ENCODE data around the gene FBXO36.

Gene FBXO36

GRCh38 chr2:230008708-230009066 is 86.4 kb downstream of the FBXO36 start:
- H3K9ac ChIP-seq (ENCODE audit: low read length): no peak overlapping the region
- H3K27ac ChIP-seq (ENCODE audit: low read depth, low read length): no peak overlapping the region
- no peaks in the 10 kb centered on the region for H3K4me1 ChIP-seq (ENCODE audit: control insufficient read depth, insufficient read depth, low read length)
- no peaks in the 10 kb centered on the region for H3K9me3 ChIP-seq (ENCODE audit: control insufficient read depth, insufficient read depth, low read depth, low read length)
- no peaks in the 10 kb centered on the region for H3K27me3 ChIP-seq (ENCODE audit: control insufficient read depth, insufficient read depth, low read length)
- no peak overlapping the region for H3K4me3 ChIP-seq (ENCODE audit: low read depth, low read length)
- no peaks in the 10 kb centered on the region; the same call in 1 of the 2 replicates for H3K36me3 ChIP-seq (ENCODE audit: control insufficient read depth, insufficient read depth, low read length)

GRCh38 chr2:230010501-230010900 is 88.2 kb downstream of the FBXO36 start:
- H3K9ac ChIP-seq (ENCODE audit: low read length): no peak overlapping the region
- no peaks in the 10 kb centered on the region for H3K4me1 ChIP-seq (ENCODE audit: control insufficient read depth, insufficient read depth, low read length)
- no peaks in the 10 kb centered on the region; the same call in 1 of the 2 replicates for H3K36me3 ChIP-seq (ENCODE audit: control insufficient read depth, insufficient read depth, low read length)
- H3K4me3 ChIP-seq (ENCODE audit: low read depth, low read length): no peak overlapping the region
- H3K27me3 ChIP-seq (ENCODE audit: control insufficient read depth, insufficient read depth, low read length): no peaks in the 10 kb centered on the region
- H3K9me3 ChIP-seq (ENCODE audit: control insufficient read depth, insufficient read depth, low read depth, low read length): no peaks in the 10 kb centered on the region
- H3K27ac ChIP-seq (ENCODE audit: low read depth, low read length): no peak overlapping the region

- H3K36me3 ChIP-seq (ENCODE audit: control insufficient read depth, insufficient read depth, low read length): no peaks in the 10 kb centered on the region; the same call in 1 of the 2 replicates
- H3K4me3 ChIP-seq (ENCODE audit: low read depth, low read length): no peak overlapping the region
- no peak overlapping the region for H3K9ac ChIP-seq (ENCODE audit: low read length)
- H3K27ac ChIP-seq (ENCODE audit: low read depth, low read length): no peak overlapping the region
- H3K4me1 ChIP-seq (ENCODE audit: control insufficient read depth, insufficient read depth, low read length): no peaks in the 10 kb centered on the region
- peaks cover 4% of the 10 kb centered on the region; the same call in 1 of the 2 replicates for H3K9me3 ChIP-seq (ENCODE audit: control insufficient read depth, insufficient read depth, low read depth, low read length)
- no peaks in the 10 kb centered on the region for H3K27me3 ChIP-seq (ENCODE audit: control insufficient read depth, insufficient read depth, low read length)
Measured at GRCh38 chr2:230011617-230012016, 89.3 kb downstream of the FBXO36 start.

- H3K36me3 ChIP-seq (ENCODE audit: control insufficient read depth, insufficient read depth, low read length): no peaks in the 10 kb centered on the region; the same call in 1 of the 2 replicates
- H3K4me3 ChIP-seq (ENCODE audit: low read depth, low read length): no peak overlapping the region
- no peaks in the 10 kb centered on the region for H3K4me1 ChIP-seq (ENCODE audit: control insufficient read depth, insufficient read depth, low read length)
- H3K9me3 ChIP-seq (ENCODE audit: control insufficient read depth, insufficient read depth, low read depth, low read length): peaks cover 4% of the 10 kb centered on the region; the same call in 1 of the 2 replicates
- H3K9ac ChIP-seq (ENCODE audit: low read length): no peak overlapping the region
- no peak overlapping the region for H3K27ac ChIP-seq (ENCODE audit: low read depth, low read length)
- H3K27me3 ChIP-seq (ENCODE audit: control insufficient read depth, insufficient read depth, low read length): no peaks in the 10 kb centered on the region
Measured at GRCh38 chr2:230012267-230012884, 90.1 kb downstream of the FBXO36 start.

- Histone ChIP-seq H3K9ac (ENCODE audit: low read length) (no peak overlapping the region), H3K9me3 (ENCODE audit: control insufficient read depth, insufficient read depth, low read depth, low read length) (peaks cover 4% of the 10 kb centered on the region; the same call in 1 of the 2 replicates), H3K4me1 (ENCODE audit: control insufficient read depth, insufficient read depth, low read length) (no peaks in the 10 kb centered on the region), H3K36me3 (ENCODE audit: control insufficient read depth, insufficient read depth, low read length) (no peaks in the 10 kb centered on the region), H3K4me3 (ENCODE audit: low read depth, low read length) (no peak overlapping the region), H3K27ac (ENCODE audit: low read depth, low read length) (no peak overlapping the region), H3K27me3 (ENCODE audit: control insufficient read depth, insufficient read depth, low read length) (no peaks in the 10 kb centered on the region)
Measured at GRCh38 chr2:230016844-230017243, 94.5 kb downstream of the FBXO36 start.

- H3K4me3 ChIP-seq (ENCODE audit: low read depth, low read length): no peak overlapping the region
- H3K9me3 ChIP-seq (ENCODE audit: control insufficient read depth, insufficient read depth, low read depth, low read length): peaks cover 4% of the 10 kb centered on the region; the same call in 1 of the 2 replicates
- no peaks in the 10 kb centered on the region for H3K36me3 ChIP-seq (ENCODE audit: control insufficient read depth, insufficient read depth, low read length)
- H3K27ac ChIP-seq (ENCODE audit: low read depth, low read length): no peak overlapping the region
- no peaks in the 10 kb centered on the region for H3K27me3 ChIP-seq (ENCODE audit: control insufficient read depth, insufficient read depth, low read length)
- H3K9ac ChIP-seq (ENCODE audit: low read length): no peak overlapping the region
- H3K4me1 ChIP-seq (ENCODE audit: control insufficient read depth, insufficient read depth, low read length): no peaks in the 10 kb centered on the region
Measured at GRCh38 chr2:230018153-230018552, 95.8 kb downstream of the FBXO36 start.

- no peaks in the 10 kb centered on the region for H3K36me3 ChIP-seq (ENCODE audit: control insufficient read depth, insufficient read depth, low read length)
- no peak overlapping the region for H3K9ac ChIP-seq (ENCODE audit: low read length)
- peaks cover 4% of the 10 kb centered on the region; the same call in 1 of the 2 replicates for H3K9me3 ChIP-seq (ENCODE audit: control insufficient read depth, insufficient read depth, low read depth, low read length)
- H3K27ac ChIP-seq (ENCODE audit: low read depth, low read length): no peak overlapping the region
- H3K4me3 ChIP-seq (ENCODE audit: low read depth, low read length): no peak overlapping the region
- no peaks in the 10 kb centered on the region for H3K4me1 ChIP-seq (ENCODE audit: control insufficient read depth, insufficient read depth, low read length)
- H3K27me3 ChIP-seq (ENCODE audit: control insufficient read depth, insufficient read depth, low read length): no peaks in the 10 kb centered on the region
Measured at GRCh38 chr2:230019742-230020141, 97.4 kb downstream of the FBXO36 start.

GRCh38 chr2:230023313-230023712 is 101.0 kb downstream of the FBXO36 start:
- Histone ChIP-seq H3K4me3 (ENCODE audit: low read depth, low read length) (no peak overlapping the region), H3K27ac (ENCODE audit: low read depth, low read length) (no peak overlapping the region), H3K36me3 (ENCODE audit: control insufficient read depth, insufficient read depth, low read length) (no peaks in the 10 kb centered on the region), H3K9ac (ENCODE audit: low read length) (no peak overlapping the region), H3K9me3 (ENCODE audit: control insufficient read depth, insufficient read depth, low read depth, low read length) (no peaks in the 10 kb centered on the region), H3K4me1 (ENCODE audit: control insufficient read depth, insufficient read depth, low read length) (no peaks in the 10 kb centered on the region), H3K27me3 (ENCODE audit: control insufficient read depth, insufficient read depth, low read length) (no peaks in the 10 kb centered on the region)

GRCh38 chr2:230042195-230042594 is 119.9 kb downstream of the FBXO36 start:
- Histone ChIP-seq H3K9ac (ENCODE audit: low read length) (no peak overlapping the region), H3K9me3 (ENCODE audit: control insufficient read depth, insufficient read depth, low read depth, low read length) (no peaks in the 10 kb centered on the region), H3K36me3 (ENCODE audit: control insufficient read depth, insufficient read depth, low read length) (no peaks in the 10 kb centered on the region), H3K4me3 (ENCODE audit: low read depth, low read length) (no peak overlapping the region), H3K27me3 (ENCODE audit: control insufficient read depth, insufficient read depth, low read length) (no peaks in the 10 kb centered on the region), H3K4me1 (ENCODE audit: control insufficient read depth, insufficient read depth, low read length) (no peaks in the 10 kb centered on the region), H3K27ac (ENCODE audit: low read depth, low read length) (no peak overlapping the region)

- no peak overlapping the region for H3K9ac ChIP-seq (ENCODE audit: low read length)
- no peak overlapping the region for H3K27ac ChIP-seq (ENCODE audit: low read depth, low read length)
- H3K4me1 ChIP-seq (ENCODE audit: control insufficient read depth, insufficient read depth, low read length): no peaks in the 10 kb centered on the region
- no peaks in the 10 kb centered on the region for H3K27me3 ChIP-seq (ENCODE audit: control insufficient read depth, insufficient read depth, low read length)
- no peaks in the 10 kb centered on the region for H3K9me3 ChIP-seq (ENCODE audit: control insufficient read depth, insufficient read depth, low read depth, low read length)
- no peaks in the 10 kb centered on the region for H3K36me3 ChIP-seq (ENCODE audit: control insufficient read depth, insufficient read depth, low read length)
- H3K4me3 ChIP-seq (ENCODE audit: low read depth, low read length): no peak overlapping the region
Measured at GRCh38 chr2:230043025-230043424, 120.7 kb downstream of the FBXO36 start.

GRCh38 chr2:230043461-230043860 is 121.2 kb downstream of the FBXO36 start:
- Histone ChIP-seq H3K4me3 (ENCODE audit: low read depth, low read length) (no peak overlapping the region), H3K27me3 (ENCODE audit: control insufficient read depth, insufficient read depth, low read length) (no peaks in the 10 kb centered on the region), H3K27ac (ENCODE audit: low read depth, low read length) (no peak overlapping the region), H3K9me3 (ENCODE audit: control insufficient read depth, insufficient read depth, low read depth, low read length) (no peaks in the 10 kb centered on the region), H3K4me1 (ENCODE audit: control insufficient read depth, insufficient read depth, low read length) (no peaks in the 10 kb centered on the region), H3K9ac (ENCODE audit: low read length) (no peak overlapping the region), H3K36me3 (ENCODE audit: control insufficient read depth, insufficient read depth, low read length) (no peaks in the 10 kb centered on the region)
